H1 (cell line): ENCODE results near the gene TRMT10A. TPM values are rescaled to one million over a fixed set of nuclear protein-coding genes. Genes with fewer than 3 reads are reported as not detected.

Source experiments
- BCL11A ChIP-seq, 2 experiments: IDR thresholded peaks; one replicate each; pipeline ENCODE4 v1.6.1; 2011; ENCODE audit warnings: low read depth in 2 of 2, low read length in 2 of 2, mild to moderate bottlenecking in 2 of 2
- KDM5A ChIP-seq: fragments of 200-600 bp; IDR thresholded peaks from 2 replicates; pipeline ENCODE4 v1.7.1; 2012; ENCODE audit warnings: mild to moderate bottlenecking, low read length, inconsistent platforms, mixed read lengths
- RFX5 ChIP-seq: IDR thresholded peaks from 2 replicates; pipeline ENCODE4 v1.6.1; 2011; ENCODE audit warnings: low read depth, low read length, improper control_type of control experiment, borderline replicate concordance
- SIN3A ChIP-seq, 2 experiments: IDR thresholded peaks in 1 of 2; conservative IDR thresholded peaks in 1 of 2; 2 replicates each; pipeline ENCODE4 v1.6.1; 2011 to 2012; ENCODE audit warnings: low read length in 2 of 2, improper control_type of control experiment in 1 of 2, low read depth in 1 of 2, mild to moderate bottlenecking in 1 of 2
- SIX5 ChIP-seq: IDR thresholded peaks from 2 replicates; pipeline ENCODE4 v1.6.1; 2011; ENCODE audit warnings: mild to moderate bottlenecking, low read depth, low read length
- SP4 ChIP-seq: IDR thresholded peaks from 2 replicates; pipeline ENCODE4 v1.6.1; 2012; ENCODE audit warnings: low read length, inconsistent platforms
- YY1 ChIP-seq: IDR thresholded peaks from 2 replicates; pipeline ENCODE4 v1.6.1; 2011; ENCODE audit warnings: low read depth, mild to moderate bottlenecking, low read length
- polyA plus RNA-seq, 7 experiments: library from polyadenylated mRNA; depleted of rRNA in 3 of 7; stranded (reverse) in 5 of 7; unstranded in 2 of 7; fragments of >200 nt in 5 of 7; fragments of 200-250 nt in 2 of 7; gene quantifications; 1 replicate in 5 of 7; 2 replicates in 1 of 7; 4 replicates in 1 of 7; pipeline versions ENCODE4 v1.2.1 to v1.2.3, GENCODE V29; 2011 to 2013; ENCODE audit warnings: missing spikeins in 2 of 7, mixed read lengths in 2 of 7
- total RNA-seq: library from RNA; stranded (reverse); fragmentation: NEBNext Ultra II Directional; extraction: Animal tissue kit (Norgen Biotek cat#: 25700); gene quantifications from 2 replicates; pipeline ENCODE4 v1.2.1, GENCODE V29; 2021
- TF ChIP-seq, protein P1 (sequence below): IDR thresholded peaks from 2 replicates; pipeline ENCODE4 v1.6.1; 2011; ENCODE audit warnings: low read depth, mild to moderate bottlenecking, low read length; ENCODE audit not compliant: insufficient read depth
- TF ChIP-seq, protein P2 (sequence below): IDR thresholded peaks from 2 replicates; pipeline ENCODE4 v1.6.1; 2012; ENCODE audit warnings: inconsistent platforms
- TF ChIP-seq, protein P3 (sequence below): fragments of 300-600 bp; sonication (generic); IDR thresholded peaks from 2 replicates; pipeline ENCODE4 v1.7.1; 2012; ENCODE audit warnings: low read length, moderate library complexity, mild to moderate bottlenecking, inconsistent platforms; ENCODE audit not compliant: insufficient replicate concordance

Gene TRMT10A
- total and polyA plus RNA-seq, 2 of the 8 experiments (the other 6 are each of a cell fraction or from before 2014, with no cell fraction given), result 1.5 to 3.8 TPM

- TF ChIP-seq, protein P1, sequence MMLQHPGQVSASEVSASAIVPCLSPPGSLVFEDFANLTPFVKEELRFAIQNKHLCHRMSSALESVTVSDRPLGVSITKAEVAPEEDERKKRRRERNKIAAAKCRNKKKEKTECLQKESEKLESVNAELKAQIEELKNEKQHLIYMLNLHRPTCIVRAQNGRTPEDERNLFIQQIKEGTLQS, result no peak
- TF ChIP-seq, protein P2, sequence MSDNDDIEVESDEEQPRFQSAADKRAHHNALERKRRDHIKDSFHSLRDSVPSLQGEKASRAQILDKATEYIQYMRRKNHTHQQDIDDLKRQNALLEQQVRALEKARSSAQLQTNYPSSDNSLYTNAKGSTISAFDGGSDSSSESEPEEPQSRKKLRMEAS, result no peak
- no peak for TF ChIP-seq SIN3A (conservative IDR thresholded peaks at IDR 0.05 in 1 of 2, IDR thresholded peaks at IDR 0.05 in 1 of 2; ENCODE audit: low read depth in 1 of 2, low read length in 2 of 2)
- TF ChIP-seq SP4, result no peak
- no peak for TF ChIP-seq KDM5A
- no peak for TF ChIP-seq RFX5
- no peak for TF ChIP-seq SIX5
- TF ChIP-seq YY1, result no peak
- TF ChIP-seq BCL11A (IDR thresholded peaks at IDR 0.05; ENCODE audit: low read depth in 2 of 2, low read length in 2 of 2), result no peak
- TF ChIP-seq, protein P3, sequence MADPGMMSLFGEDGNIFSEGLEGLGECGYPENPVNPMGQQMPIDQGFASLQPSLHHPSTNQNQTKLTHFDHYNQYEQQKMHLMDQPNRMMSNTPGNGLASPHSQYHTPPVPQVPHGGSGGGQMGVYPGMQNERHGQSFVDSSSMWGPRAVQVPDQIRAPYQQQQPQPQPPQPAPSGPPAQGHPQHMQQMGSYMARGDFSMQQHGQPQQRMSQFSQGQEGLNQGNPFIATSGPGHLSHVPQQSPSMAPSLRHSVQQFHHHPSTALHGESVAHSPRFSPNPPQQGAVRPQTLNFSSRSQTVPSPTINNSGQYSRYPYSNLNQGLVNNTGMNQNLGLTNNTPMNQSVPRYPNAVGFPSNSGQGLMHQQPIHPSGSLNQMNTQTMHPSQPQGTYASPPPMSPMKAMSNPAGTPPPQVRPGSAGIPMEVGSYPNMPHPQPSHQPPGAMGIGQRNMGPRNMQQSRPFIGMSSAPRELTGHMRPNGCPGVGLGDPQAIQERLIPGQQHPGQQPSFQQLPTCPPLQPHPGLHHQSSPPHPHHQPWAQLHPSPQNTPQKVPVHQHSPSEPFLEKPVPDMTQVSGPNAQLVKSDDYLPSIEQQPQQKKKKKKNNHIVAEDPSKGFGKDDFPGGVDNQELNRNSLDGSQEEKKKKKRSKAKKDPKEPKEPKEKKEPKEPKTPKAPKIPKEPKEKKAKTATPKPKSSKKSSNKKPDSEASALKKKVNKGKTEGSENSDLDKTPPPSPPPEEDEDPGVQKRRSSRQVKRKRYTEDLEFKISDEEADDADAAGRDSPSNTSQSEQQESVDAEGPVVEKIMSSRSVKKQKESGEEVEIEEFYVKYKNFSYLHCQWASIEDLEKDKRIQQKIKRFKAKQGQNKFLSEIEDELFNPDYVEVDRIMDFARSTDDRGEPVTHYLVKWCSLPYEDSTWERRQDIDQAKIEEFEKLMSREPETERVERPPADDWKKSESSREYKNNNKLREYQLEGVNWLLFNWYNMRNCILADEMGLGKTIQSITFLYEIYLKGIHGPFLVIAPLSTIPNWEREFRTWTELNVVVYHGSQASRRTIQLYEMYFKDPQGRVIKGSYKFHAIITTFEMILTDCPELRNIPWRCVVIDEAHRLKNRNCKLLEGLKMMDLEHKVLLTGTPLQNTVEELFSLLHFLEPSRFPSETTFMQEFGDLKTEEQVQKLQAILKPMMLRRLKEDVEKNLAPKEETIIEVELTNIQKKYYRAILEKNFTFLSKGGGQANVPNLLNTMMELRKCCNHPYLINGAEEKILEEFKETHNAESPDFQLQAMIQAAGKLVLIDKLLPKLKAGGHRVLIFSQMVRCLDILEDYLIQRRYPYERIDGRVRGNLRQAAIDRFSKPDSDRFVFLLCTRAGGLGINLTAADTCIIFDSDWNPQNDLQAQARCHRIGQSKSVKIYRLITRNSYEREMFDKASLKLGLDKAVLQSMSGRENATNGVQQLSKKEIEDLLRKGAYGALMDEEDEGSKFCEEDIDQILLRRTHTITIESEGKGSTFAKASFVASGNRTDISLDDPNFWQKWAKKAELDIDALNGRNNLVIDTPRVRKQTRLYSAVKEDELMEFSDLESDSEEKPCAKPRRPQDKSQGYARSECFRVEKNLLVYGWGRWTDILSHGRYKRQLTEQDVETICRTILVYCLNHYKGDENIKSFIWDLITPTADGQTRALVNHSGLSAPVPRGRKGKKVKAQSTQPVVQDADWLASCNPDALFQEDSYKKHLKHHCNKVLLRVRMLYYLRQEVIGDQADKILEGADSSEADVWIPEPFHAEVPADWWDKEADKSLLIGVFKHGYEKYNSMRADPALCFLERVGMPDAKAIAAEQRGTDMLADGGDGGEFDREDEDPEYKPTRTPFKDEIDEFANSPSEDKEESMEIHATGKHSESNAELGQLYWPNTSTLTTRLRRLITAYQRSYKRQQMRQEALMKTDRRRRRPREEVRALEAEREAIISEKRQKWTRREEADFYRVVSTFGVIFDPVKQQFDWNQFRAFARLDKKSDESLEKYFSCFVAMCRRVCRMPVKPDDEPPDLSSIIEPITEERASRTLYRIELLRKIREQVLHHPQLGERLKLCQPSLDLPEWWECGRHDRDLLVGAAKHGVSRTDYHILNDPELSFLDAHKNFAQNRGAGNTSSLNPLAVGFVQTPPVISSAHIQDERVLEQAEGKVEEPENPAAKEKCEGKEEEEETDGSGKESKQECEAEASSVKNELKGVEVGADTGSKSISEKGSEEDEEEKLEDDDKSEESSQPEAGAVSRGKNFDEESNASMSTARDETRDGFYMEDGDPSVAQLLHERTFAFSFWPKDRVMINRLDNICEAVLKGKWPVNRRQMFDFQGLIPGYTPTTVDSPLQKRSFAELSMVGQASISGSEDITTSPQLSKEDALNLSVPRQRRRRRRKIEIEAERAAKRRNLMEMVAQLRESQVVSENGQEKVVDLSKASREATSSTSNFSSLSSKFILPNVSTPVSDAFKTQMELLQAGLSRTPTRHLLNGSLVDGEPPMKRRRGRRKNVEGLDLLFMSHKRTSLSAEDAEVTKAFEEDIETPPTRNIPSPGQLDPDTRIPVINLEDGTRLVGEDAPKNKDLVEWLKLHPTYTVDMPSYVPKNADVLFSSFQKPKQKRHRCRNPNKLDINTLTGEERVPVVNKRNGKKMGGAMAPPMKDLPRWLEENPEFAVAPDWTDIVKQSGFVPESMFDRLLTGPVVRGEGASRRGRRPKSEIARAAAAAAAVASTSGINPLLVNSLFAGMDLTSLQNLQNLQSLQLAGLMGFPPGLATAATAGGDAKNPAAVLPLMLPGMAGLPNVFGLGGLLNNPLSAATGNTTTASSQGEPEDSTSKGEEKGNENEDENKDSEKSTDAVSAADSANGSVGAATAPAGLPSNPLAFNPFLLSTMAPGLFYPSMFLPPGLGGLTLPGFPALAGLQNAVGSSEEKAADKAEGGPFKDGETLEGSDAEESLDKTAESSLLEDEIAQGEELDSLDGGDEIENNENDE, result no peak
- TF ChIP-seq, all 59 proteins: peak for 0
Measured at GRCh38 chr4:99573735-99574368, 10.0 kb upstream of the TRMT10A start (continued).
